ENCODE data around the gene PNMA8C.
"Not testable (repeated sequence)": the region's sequence is repeated elsewhere in the genome, so short reads cannot be mapped to it uniquely, and the experiment has no call there.

Gene PNMA8C

GRCh38 chr19:46446021-46446420 is 17.3 kb upstream of the PNMA8C start:
- DNase-seq, result no peak

DNA sequence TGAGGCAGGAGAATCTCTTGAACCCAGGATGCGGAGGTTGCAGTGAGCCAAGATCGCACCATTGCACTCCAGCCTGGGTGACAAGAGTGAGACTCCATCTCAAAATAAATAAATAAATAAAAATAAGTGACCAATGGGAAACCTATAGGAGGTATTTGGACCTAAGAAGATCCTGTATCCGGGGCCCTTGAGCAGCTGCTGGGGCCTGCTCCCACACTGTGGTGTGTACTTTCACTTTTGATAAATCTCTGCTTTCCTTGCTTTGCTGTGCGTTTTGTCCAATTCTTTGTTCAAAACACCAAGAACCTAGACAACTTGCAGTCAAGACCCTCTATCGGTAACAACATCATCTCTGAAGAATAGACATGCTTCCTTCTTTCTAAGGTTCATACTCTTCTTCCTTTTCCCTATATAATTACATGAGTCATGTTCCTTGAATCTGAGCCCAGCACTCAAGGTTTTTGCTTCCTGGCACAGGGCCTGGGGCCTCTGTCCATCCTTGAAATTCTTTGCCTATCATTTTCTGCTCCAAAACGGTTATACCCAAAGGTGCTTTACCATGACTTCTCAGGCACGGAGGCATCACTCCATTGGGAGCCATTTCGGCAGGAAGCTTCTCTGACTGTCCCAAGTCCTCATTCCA is 14.2 kb upstream of the PNMA8C start:
- DNase-seq, result no peak

GRCh38 chr19:46441866-46442265 is 13.1 kb upstream of the PNMA8C start:
- no peak for DNase-seq

DNA sequence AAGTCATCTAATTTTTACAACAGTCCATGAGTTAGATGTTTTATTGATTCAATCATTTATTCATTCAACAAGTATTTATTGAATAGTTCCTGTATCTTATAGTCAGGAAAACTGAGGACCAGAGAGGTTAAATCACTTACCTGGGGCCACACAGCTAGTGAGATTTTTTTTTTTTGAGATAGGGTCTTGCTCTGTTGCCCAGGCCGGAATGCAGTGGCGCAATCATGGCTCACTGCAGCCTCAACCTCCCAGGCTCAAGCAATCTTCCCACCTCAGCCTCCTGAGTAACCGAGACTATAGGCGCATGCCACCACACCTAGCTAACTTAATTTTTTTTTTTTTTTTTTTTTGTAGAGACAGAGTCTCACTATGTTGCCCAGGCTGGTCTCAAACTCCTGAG is 7.0 kb upstream of the PNMA8C start:
- DNase-seq, result not testable (repeated sequence)

- no peak for DNase-seq
Observed at GRCh38 chr19:46435009-46435408, 6.3 kb upstream of the PNMA8C start.

- DNase-seq, result not testable (repeated sequence)
Observed at GRCh38 chr19:46433470-46433869, 4.7 kb upstream of the PNMA8C start.

- DNase-seq, result no peak
Observed at GRCh38 chr19:46431824-46432223, 3.1 kb upstream of the PNMA8C start.

GRCh38 chr19:46429999-46430398 is 1.3 kb upstream of the PNMA8C start:
- no peak for DNase-seq

DNA sequence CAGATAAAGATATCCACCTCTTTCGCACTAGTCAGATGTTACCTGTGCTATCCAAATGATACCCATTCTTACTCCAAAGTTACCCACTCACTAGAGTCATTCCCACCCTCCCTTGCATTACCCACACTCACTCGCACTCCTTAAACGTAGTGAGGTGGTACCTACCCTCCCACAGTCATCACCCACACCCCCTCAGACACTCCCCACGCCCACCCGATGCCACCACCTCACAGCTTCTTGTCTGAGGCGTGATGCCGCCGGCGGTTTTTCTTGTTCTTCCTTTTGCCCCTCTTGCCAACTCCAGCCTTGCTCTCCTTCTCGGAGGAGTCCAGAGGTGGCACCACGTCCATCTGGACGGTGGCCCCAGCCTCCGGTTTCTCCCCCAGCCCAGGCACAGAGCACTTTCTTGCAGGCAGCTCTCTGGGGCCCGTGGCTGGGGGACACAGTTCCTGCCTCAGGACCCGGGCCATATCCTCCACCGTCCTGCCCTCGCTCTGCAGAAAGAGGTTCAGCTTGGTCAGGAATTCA is 1.2 kb downstream of the PNMA8C start:
- no peak for DNase-seq

DNA sequence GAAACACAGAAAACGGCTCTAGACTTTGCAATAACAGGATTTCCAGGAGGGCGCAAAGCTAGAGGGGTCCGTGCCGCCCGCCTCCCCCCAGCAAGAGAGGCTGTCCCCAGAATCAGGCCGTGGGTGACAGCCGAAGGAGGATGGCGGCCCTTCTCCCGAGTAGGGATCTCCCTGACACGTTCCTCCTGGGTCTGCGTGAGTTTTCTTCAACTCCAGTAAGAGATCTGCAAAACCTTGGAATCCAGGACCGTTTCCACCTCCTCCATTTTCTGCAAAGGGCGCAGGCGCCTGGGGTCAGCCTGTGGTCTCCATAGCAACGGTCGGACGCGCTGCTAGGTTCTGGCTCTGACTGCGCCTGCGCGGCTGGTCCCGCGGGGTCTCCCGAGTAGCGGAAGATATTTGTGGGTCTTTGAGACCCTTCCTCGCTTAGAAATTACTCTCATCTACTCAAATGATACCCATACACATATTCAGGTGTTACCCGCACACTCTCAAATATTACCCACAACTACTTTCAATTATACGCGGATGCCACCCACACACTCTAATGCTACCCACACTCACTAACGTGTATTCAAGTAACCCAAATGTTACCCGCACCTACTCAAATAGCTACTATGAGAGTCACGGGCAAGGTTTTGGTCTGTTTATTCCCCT is 2.1 kb downstream of the PNMA8C start:
- DNase-seq, result no peak

GRCh38 chr19:46426035-46426505 is 2.7 kb downstream of the PNMA8C start:
- no peak for DNase-seq

DNA sequence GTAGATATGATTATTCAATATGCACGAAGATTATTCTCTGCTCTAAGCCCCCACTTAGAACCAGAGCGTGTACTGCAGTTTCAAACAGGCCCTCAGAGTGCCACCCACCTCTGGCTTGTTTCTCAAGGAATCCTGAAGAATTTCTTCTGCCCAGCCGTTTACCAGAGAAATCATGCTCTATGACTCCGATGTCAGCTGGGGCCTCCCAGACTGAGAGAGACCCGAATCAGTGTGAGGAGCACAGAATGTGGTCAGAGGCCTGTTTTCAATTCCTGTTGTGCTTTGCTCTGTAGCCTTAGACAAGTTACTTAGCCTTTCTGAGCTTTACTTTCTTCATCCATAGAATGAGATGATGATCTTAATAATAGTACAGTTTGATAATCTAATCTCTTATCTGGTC is 5.5 kb downstream of the PNMA8C start:
- no peak for DNase-seq

- no peak for DNase-seq
Observed at GRCh38 chr19:46422344-46422743, 6.4 kb downstream of the PNMA8C start.

DNA sequence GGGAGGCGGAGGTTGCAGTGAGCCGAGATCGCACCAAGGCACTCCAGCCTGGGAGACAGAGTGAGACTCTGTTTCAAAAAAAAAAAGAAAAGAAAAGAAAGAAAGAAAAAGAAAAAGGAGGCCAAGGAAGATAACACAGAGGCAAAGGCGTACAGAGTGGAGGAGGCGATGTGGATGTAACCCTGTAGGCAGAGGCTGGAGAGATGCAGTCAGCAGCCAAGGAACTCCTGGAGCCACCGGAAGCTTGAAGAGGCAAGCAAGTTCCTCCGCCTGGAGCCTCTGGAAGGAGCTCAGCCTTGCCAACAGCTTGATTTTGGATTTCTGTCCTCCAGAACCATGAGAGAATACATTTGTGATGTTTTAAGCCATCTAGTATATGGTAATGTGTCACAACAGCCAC is 8.7 kb downstream of the PNMA8C start:
- DNase-seq, result no peak

GRCh38 chr19:46415804-46416709 is 12.7 kb downstream of the PNMA8C start:
- DNase-seq, result not testable (repeated sequence)

DNA sequence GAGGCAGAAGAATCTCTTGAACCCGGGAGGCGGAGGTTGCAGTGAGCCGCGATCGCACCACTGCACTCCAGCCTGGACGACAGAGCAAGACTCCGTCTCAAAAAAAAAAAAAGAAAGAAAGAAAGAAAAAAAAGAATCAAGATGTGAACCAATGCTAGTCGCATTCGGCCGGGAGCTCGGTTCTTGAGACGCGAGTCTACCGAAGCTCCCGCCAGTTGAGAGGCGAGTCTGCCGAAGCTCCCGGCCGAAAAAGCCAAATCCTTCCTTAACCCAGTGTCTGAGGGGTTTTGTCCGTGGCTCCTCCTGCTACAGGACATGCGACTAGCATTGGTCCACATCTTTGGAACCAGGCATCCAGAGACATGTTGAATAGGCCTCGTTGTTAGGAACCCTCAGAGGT is 13.8 kb downstream of the PNMA8C start:
- DNase-seq, result not testable (repeated sequence)

GRCh38 chr19:46413262-46414031 is 15.3 kb downstream of the PNMA8C start, which contains the start of gene CCDC8:
Gene CCDC8, minus strand, starts transcription at chr19:46413564. Its CDS starts 754 bp downstream, at chr19:46412810.
- DNase-seq, result no peak

GRCh38 chr19:46412650-46413261 is 16.0 kb downstream of the PNMA8C start:
- DNase-seq, result no peak

- no peak for DNase-seq
Observed at GRCh38 chr19:46411925-46412649, 16.6 kb downstream of the PNMA8C start.

DNA sequence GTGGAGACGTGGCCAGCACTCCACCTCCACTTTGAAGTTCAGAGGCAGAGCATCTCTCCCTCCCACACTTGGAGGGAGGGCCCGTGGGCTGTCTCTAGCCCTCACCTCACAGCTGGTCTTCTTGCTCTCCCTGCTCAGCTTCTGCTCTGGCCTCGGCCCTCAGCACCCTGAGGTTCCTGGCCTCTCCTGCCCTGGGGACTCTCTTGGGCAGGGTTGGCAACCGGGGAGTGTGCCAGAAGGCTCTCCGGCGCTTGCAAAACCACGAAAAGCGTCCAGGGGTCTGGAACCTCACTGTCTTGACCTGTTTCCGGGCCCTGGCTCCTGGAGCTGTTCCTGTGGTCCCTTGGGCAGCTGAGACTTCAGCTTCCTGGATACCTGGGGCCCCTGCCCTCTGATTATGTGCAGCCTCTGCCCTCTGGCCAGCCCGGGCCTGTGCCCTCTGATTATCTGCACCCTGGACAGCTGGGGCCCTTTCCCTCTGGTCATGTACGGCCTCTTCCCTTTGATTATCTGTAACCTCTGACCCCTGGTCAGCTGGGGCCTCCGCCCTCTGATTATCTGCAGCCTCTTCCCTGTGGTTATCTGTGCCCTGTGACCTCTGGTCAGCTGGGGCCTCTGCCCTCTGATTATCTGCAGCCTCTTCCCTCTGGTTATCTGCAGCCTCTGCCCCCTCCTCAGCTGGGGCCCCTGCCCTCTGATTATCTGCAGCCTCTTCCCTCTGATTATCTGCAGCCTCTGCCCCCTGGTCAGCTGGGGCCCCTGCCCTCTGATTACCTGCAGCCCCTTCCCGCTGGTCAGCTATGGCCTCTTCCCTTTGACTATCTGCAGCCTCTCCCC is 17.4 kb downstream of the PNMA8C start:
- no peak for DNase-seq

Measured in activated T-cell treated with anti-CD3 and anti-CD28 coated beads for 4 hours (primary cell).